Lower leg skin (tissue), 3 donors: ENCODE measurements around the gene UBALD1.

Source experiments
- CTCF ChIP-seq, 3 donors: fragments of 450-650 bp; IDR thresholded peaks; one replicate each; pipeline ENCODE4 v1.5.1; 2016; ENCODE audit warnings: antibody characterized with exemption in 3 of 3, mild to moderate bottlenecking in 3 of 3, moderate library complexity in 2 of 3
- POLR2A ChIP-seq, 2 donors: fragments of 450-650 bp; IDR thresholded peaks; one replicate each; pipeline ENCODE4 v1.6.1; 2016 to 2017; ENCODE audit warnings: antibody characterized with exemption in 2 of 2, mild to moderate bottlenecking in 1 of 2, moderate library complexity in 1 of 2

GRCh38 chr16:4588961-4589360, 25.7 kb downstream of the UBALD1 start:
- TF ChIP-seq CTCF (IDR thresholded peaks at IDR 0.05) (no peak), POLR2A (IDR thresholded peaks at IDR 0.05) (no peak)
